ENCODE measurements around the gene PROCA1. TPM values are rescaled to one million over a fixed set of nuclear protein-coding genes. Genes with fewer than 3 reads are reported as not detected.

PROCA1 gene
- total and polyA plus RNA-seq, 9 of the 15 experiments (the other 6 are each of a cell fraction or from before 2014, with no cell fraction given): 0.78 to 16.2 (median 5.6) TPM

DNA sequence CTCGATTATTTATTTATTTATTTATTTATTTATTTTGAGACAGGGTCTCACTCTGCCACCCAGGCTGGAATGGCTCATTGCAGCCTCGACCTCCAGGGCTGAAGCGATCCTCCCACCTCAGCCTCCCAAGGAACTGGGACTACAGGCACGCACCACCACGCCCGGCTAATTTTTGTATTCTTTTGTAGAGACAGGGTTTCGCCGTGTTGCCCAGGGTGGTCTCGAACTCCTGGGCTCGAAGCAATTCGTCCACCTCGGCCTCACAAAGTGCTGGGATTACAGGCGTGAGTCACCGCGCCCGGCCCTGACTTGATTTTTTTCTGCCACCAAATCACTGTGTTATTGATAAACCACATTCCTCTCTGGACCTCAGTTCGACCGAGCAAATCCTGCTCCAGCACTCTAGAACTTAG lies 7.3 kb upstream of the PROCA1 start (continued):
- TF ChIP-seq ZNF384 (IDR thresholded peaks at IDR 0.05; ENCODE audit: low read depth, low read length): no peak
- TF ChIP-seq MTA2 (IDR thresholded peaks at IDR 0.05; ENCODE audit: low read depth): no peak
- TF ChIP-seq, protein P1, sequence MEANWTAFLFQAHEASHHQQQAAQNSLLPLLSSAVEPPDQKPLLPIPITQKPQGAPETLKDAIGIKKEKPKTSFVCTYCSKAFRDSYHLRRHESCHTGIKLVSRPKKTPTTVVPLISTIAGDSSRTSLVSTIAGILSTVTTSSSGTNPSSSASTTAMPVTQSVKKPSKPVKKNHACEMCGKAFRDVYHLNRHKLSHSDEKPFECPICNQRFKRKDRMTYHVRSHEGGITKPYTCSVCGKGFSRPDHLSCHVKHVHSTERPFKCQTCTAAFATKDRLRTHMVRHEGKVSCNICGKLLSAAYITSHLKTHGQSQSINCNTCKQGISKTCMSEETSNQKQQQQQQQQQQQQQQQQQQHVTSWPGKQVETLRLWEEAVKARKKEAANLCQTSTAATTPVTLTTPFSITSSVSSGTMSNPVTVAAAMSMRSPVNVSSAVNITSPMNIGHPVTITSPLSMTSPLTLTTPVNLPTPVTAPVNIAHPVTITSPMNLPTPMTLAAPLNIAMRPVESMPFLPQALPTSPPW (CRISPR knock-in tag; IDR thresholded peaks at IDR 0.05): no peak
- TF ChIP-seq NFE2L1 (tag; IDR thresholded peaks at IDR 0.05; ENCODE audit: borderline replicate concordance, low read depth): no peak
- no peak for TF ChIP-seq NCOR1 (IDR thresholded peaks at IDR 0.05)
- 0 out of 2 replicates have a peak, but pooled peaks have one; percentile 63 for TF ChIP-seq ZBTB1 (CRISPR knock-in tag; IDR thresholded peaks at IDR 0.05; ENCODE audit: borderline replicate concordance, low read depth)
- TF ChIP-seq MAFG (tag; conservative IDR thresholded peaks at IDR 0.05): no peak
- no peak for TF ChIP-seq NCOA4 (IDR thresholded peaks at IDR 0.05; ENCODE audit: partially characterized antibody)
- TF ChIP-seq SNRNP70 (optimal IDR thresholded peaks at IDR 0.05; ENCODE audit: low read depth, low read length): no peak
- no peak for TF ChIP-seq KAT8 (IDR thresholded peaks at IDR 0.05; ENCODE audit: low read depth)
- no peak for TF ChIP-seq ERF (CRISPR knock-in tag; IDR thresholded peaks at IDR 0.05)
- no peak for TF ChIP-seq RB1 (IDR thresholded peaks at IDR 0.05; ENCODE audit: low read depth)
- TF ChIP-seq NCOA6 (IDR thresholded peaks at IDR 0.05): no peak
- TF ChIP-seq MYC (IDR thresholded peaks at IDR 0.05; ENCODE audit: low read depth, low read length): no peak
- TF ChIP-seq MYC (CRISPR knock-in tag; IDR thresholded peaks at IDR 0.05; ENCODE audit: borderline replicate concordance, low read depth): no peak
- no peak for TF ChIP-seq PHTF2 (CRISPR knock-in tag; IDR thresholded peaks at IDR 0.05)
- TF ChIP-seq, protein P2, sequence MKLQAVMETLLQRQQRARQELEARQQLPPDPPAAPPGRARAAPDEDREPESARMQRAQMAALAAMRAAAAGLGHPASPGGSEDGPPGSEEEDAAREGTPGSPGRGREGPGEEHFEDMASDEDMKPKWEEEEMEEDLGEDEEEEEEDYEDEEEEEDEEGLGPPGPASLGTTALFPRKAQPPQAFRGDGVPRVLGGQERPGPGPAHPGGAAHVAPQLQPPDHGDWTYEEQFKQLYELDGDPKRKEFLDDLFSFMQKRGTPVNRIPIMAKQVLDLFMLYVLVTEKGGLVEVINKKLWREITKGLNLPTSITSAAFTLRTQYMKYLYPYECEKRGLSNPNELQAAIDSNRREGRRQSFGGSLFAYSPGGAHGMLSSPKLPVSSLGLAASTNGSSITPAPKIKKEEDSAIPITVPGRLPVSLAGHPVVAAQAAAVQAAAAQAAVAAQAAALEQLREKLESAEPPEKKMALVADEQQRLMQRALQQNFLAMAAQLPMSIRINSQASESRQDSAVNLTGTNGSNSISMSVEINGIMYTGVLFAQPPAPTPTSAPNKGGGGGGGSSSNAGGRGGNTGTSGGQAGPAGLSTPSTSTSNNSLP (IDR thresholded peaks at IDR 0.05; ENCODE audit: borderline replicate concordance, low read depth, low read length): no peak
- no peak for TF ChIP-seq CHD2 (IDR thresholded peaks at IDR 0.05; ENCODE audit: low read depth, low read length)
- no peak for TF ChIP-seq KLF13 (tag; IDR thresholded peaks at IDR 0.05; ENCODE audit: borderline replicate concordance, low read depth)
- no peak for TF ChIP-seq ETS2 (tag; IDR thresholded peaks at IDR 0.05; ENCODE audit: borderline replicate concordance, poor library complexity, severe bottlenecking)
- TF ChIP-seq SMARCE1 (IDR thresholded peaks at IDR 0.05): peak; percentile 73; the same call in 1 of the 2 replicates
- TF ChIP-seq DIDO1 (tag; IDR thresholded peaks at IDR 0.05; ENCODE audit: low read depth): no peak
- TF ChIP-seq MTA1 (IDR thresholded peaks at IDR 0.05; ENCODE audit: borderline replicate concordance): no peak
- TF ChIP-seq TEAD1 (CRISPR knock-in tag; IDR thresholded peaks at IDR 0.05): peak; percentile 50 to 80; a peak in 3 of 4 replicates
- TF ChIP-seq, protein P3, sequence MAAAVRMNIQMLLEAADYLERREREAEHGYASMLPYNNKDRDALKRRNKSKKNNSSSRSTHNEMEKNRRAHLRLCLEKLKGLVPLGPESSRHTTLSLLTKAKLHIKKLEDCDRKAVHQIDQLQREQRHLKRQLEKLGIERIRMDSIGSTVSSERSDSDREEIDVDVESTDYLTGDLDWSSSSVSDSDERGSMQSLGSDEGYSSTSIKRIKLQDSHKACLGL (CRISPR knock-in tag; IDR thresholded peaks at IDR 0.05; ENCODE audit: borderline replicate concordance, poor library complexity, severe bottlenecking): no peak
- TF ChIP-seq TFAM (CRISPR knock-in tag; conservative IDR thresholded peaks at IDR 0.05): no peak
- TF ChIP-seq SMARCC2 (IDR thresholded peaks at IDR 0.05; ENCODE audit: low read depth): peak; percentile 55; the same call in 1 of the 2 replicates
- no peak for TF ChIP-seq PML (IDR thresholded peaks at IDR 0.05; ENCODE audit: low read length)
- TF ChIP-seq TCF3 (CRISPR knock-in tag; IDR thresholded peaks at IDR 0.05): 0 out of 2 replicates have a peak, but pooled peaks have one; percentile 11
